Activated CD4-positive, alpha-beta T cell treated with anti-CD3 and anti-CD28 coated beads, Interleukin-2, amount 50 U/mL, for 4 hours (primary cell): Measurements from ENCODE around the gene AKIRIN2.
"Not testable (repeated sequence)": the region's sequence is repeated elsewhere in the genome, so short reads cannot be mapped to it uniquely, and the experiment has no call there.

ENCODE experiments used
- DNase-seq, 2 experiments: peaks; one replicate each; pipeline ENCODE4 v3.0.0-alpha.2; 2020

AKIRIN2 gene

DNA sequence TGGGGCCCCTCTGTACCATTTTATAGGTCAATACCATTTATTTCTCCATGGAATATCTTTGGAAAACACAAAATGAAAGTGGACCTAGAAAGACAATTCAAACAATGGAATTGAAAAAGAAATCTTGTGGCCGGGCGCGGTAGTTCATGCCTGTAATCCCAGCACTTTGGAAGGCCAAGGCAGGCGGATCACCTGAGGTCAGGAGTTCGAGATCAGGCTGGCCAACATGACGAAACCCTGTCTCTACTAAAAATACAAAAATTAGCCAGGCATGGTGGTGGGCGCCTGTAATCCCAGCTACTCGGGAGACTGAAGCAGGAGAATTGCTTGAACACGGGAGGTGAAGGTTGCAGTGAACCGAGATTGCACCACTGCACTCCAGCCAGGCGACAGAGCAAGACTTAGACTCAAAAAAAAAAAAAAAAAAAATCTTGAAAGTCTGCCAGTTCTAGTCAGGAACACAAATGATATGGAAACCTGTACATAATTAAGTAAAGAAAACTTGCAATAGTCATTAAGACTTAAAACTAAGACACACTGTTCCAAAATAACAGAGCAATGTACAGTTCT, 15.3 kb downstream of the AKIRIN2 start:
- not testable (repeated sequence) for DNase-seq

- DNase-seq: no peak
These were observed 17.0 kb downstream of the AKIRIN2 start for GRCh38 chr6:87684895-87685654.

GRCh38 chr6:87683890-87684289, 18.1 kb downstream of the AKIRIN2 start:
- no peak for DNase-seq

DNA sequence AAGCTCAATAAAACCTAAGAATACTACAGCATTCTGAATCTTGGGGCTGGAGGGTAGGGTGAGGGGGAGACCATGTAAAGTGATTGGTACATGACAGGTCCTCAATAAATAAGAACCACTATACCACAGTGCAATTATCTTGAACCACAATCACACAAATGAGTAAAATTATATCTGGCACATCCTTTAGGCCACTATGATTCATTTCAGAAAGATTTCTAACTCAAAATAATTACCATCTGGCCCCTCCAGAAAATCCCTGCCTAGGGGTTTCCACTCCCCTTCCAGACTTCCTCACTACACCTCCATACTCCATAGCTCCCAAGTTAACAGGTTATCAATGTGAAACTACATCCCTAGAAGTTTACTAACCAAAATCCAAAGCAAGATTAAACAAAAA, 19.7 kb downstream of the AKIRIN2 start:
- no peak for DNase-seq

DNA sequence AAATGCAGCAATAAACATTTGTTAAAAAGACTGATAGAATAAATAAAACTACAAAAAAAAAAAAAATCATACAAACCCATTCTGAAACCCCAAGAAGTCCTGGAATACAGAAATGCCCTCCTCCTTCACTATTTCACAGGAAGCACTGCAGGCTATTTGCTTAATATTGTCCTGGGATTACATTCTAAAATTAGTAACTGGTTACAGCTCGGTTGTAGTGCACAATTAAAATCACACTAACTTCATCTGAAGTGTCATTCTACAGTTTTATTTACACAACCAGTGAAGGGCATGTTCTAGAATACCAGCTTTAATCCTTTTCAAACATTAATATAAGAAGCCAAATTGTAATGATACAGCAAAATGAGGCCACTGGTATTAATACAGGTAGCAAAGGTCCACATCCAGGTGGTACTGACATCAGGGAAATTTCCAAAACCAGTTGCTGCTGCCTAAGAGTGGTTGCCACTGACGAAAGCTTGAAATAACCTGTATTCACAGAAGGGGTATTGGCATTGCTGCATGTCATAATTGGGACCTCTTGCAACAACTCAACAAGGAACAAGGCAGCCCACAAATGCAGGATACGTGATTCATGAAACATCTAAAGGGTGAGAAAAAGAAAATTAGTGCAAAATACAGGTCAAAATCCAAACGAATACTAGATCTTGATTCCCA, 26.9 kb downstream of the AKIRIN2 start:
- DNase-seq: no peak

DNA sequence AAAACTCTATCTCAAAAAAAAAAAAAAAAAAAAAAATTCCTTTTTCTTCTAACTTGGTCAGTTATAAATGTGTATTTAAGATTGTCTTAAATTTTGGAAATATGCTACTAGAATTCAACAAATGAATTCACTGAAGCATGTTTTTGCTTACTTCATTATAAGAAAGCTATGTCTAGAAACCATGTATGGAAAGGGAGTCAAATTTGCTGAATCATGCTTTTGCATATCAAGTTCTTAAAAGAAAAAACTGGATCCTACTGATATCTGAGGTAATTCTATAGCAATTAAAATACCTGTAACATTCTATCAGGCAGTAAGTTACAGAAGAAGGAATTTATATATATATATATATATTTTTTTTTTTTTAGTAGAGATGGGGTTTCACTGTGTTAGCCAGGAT, 27.7 kb downstream of the AKIRIN2 start:
- no peak for DNase-seq

- no peak for DNase-seq
These were observed 28.8 kb downstream of the AKIRIN2 start for GRCh38 chr6:87673237-87673636.

- no peak for DNase-seq
These were observed 29.4 kb downstream of the AKIRIN2 start for GRCh38 chr6:87672641-87673040.

- no peak for DNase-seq
These were observed 30.4 kb downstream of the AKIRIN2 start for GRCh38 chr6:87671555-87672029.

- no peak for DNase-seq
These were observed 31.3 kb downstream of the AKIRIN2 start for GRCh38 chr6:87670707-87671106.

GRCh38 chr6:87669051-87669450, 33.0 kb downstream of the AKIRIN2 start:
- DNase-seq: no peak

DNA sequence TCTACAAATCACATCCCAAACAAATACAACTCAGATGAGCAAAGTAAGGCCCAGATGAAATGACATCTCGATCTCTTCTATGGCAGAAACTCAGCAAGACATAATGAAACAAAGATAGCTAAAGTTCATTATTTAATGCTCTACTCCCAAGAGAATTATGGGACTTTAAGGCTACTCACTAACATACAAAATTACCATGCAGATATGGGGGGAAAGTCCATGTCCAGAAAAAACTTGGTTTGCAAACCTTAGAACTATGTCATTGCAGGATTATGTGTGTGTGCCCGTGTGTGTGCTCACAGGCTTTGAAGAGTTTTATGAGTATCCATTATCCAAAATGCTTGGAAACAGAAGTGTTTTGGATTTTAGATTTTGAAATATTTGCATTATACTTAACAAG, 34.0 kb downstream of the AKIRIN2 start:
- no peak for DNase-seq

- DNase-seq: no peak
These were observed 35.0 kb downstream of the AKIRIN2 start for GRCh38 chr6:87667032-87667431.

- DNase-seq: no peak
These were observed 37.0 kb downstream of the AKIRIN2 start for GRCh38 chr6:87664921-87665485.

DNA sequence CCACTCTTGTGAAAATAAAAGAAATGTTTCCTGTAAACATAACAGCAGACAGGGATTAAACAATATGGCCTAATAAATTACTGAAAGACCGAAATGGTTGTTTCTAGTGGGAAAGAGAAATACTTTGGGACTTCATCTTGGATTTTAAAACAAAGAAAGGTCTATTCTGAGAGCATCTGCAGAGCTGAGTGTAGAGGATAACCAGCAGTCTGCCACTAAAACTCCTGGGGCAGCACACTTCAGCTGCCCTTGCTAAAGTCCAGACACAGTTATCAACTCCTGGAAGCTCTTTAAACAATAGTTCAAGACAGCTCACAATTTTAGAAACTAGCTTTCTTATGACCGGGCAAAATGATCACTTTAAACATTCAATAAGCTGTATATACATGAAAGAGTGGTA, 38.6 kb downstream of the AKIRIN2 start:
- no peak for DNase-seq

DNA sequence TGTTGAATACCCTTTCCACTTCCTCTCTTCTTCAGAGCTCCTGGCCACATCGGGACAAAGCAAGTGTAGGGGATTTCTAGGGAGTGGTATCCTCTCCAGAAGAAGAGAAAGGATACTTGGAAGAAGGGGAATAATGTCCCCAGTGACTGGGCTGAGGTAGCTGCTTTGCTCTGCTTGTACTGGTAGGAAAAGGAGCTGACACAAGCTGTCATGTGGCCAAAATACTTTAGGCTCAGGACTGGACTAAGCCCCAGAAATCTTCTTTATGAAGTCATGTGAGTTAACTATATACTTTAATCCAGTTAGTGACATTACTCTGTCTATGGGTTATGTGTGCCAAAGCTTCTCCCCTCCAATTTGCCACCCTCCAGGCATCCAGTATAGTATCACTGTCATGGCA, 40.5 kb downstream of the AKIRIN2 start:
- no peak for DNase-seq

- no peak for DNase-seq
These were observed 41.0 kb downstream of the AKIRIN2 start for GRCh38 chr6:87661016-87661415.

GRCh38 chr6:87660226-87660911, 41.7 kb downstream of the AKIRIN2 start:
- no peak for DNase-seq

DNA sequence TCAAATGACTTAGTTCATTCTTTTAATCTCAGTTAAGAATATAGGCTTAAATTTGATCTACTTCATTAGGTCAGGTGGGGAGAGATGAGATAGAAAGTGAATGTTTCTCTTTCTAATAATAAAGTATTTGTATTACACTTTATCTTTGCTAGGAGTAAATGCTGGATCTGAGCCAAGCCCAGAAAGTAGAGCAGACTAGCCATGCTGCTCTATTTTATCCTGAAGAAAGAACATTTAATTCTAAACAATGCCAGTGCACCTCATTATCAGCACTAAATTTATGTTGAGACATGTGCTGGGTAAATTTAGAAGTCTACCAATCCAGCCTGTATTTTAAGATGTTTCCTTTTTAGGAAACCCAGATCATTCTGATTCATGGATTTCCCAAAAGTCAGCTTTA, 43.5 kb downstream of the AKIRIN2 start:
- DNase-seq: no peak

- DNase-seq: no peak
These were observed 45.2 kb downstream of the AKIRIN2 start for GRCh38 chr6:87656857-87657256.

DNA sequence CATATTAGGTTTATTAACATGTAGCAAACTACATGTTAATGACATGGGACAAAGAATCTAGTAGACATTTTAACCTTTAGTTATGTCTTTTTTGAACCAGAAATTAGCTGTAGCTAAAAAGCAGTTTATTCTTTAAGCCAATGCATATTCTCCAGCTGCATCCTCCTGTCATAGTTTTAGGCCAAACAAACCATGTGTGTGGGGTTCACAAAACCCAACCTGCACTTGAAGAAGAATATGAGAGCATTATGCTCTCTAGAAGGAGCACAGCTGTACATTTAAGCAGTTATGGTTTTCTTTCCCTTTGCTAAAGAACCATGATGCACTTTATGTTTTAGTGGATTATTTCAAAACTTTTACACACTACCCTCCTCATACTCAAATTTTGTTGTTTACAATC, 46.2 kb downstream of the AKIRIN2 start:
- DNase-seq: no peak

- DNase-seq: no peak
These were observed 47.1 kb downstream of the AKIRIN2 start for GRCh38 chr6:87654875-87655454.

DNA sequence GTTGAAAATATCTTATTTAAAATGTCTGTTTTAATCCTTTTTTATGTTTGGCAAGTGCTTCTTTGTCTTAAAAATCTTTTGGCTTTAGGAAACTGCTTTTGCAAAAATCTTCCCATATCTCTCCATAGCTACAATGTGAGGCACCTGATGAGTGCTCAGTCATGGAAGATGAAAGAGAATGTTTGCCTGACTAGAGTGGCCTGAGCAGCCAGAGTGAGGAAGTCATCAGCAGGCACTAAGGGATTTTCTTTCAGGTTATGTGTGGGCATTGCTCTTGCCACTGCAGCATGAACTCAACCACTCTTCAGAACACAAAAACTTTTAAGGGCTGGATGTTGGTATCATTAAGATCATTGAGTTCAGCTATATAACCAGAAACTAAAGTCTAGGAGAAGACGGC, 47.9 kb downstream of the AKIRIN2 start:
- no peak for DNase-seq
